Fibroblast of villous mesenchyme (primary cell): Measurements from ENCODE around the gene IL11. TPM values are rescaled to one million over a fixed set of nuclear protein-coding genes. Genes with fewer than 3 reads are reported as not detected.

Source experiments
- DNase-seq: peaks from one replicate; pipeline ENCODE4 v3.0.0-alpha.2; 2010; ENCODE audit warnings: low read depth
- H3K4me3 ChIP-seq: 2 replicates; pipeline ENCODE4 v1.5.1; 2011; ENCODE audit warnings: low read depth, mild to moderate bottlenecking, low read length
- CTCF ChIP-seq: IDR thresholded peaks from 2 replicates; pipeline ENCODE4 v1.5.1; 2012; ENCODE audit warnings: low read depth, mild to moderate bottlenecking, low read length; ENCODE audit not compliant: insufficient read depth
- total RNA-seq: library from RNA; depleted of rRNA; stranded (reverse); fragments of >200 nt; gene quantifications from 2 replicates; pipeline ENCODE4 v1.2.3, GENCODE V29; 2012

Gene IL11
- total RNA-seq, 1 donor = 3.0 TPM

GRCh38 chr19:55377356-55378131 is 7.3 kb upstream of the IL11 start:
- no peak for DNase-seq
- no peak overlapping the region for H3K4me3 ChIP-seq
- TF ChIP-seq CTCF = no peak

DNA sequence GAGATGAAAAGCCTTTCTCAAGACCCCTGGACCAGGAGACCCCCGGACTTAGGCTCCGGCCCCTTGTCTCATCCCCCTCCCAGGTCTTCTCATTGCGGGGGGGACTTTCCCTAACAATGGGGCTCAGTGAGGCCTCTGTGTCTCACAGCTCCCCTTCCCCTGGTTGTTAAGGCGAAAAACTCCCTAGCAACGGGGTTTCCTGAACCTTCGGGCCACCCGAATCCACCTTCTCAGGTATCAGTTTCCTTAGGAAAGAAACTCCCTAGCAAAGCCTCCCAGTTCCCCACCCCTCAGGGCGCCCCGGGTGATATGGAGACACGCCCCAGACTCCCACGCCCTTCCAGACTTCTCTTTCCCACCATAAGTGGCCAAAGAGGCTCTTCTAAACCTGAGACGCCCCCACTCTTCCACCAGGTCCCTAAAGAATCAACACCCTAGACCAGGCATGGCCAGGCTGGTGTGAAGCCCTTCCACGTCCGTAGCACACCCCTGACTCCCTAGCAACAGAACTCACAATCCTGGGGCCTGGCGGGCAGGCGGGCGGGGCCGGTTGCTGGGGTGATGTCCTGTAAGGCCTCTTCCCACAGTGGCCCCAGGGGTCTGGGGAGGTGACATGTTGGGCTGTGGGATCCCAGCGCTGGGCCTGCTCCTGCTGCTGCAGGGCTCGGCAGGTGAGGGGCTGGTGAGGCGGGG is 6.1 kb upstream of the IL11 start, which contains the start of gene TMEM190:
Gene TMEM190, plus strand, starts transcription at position 586 of the 693 bp plus-strand sequence. Its CDS starts 28 bp downstream, at position 614.
- DNase-seq = no peak
- TF ChIP-seq CTCF = no peak
- no peak within 1 kb of the TSS for H3K4me3 ChIP-seq

DNA sequence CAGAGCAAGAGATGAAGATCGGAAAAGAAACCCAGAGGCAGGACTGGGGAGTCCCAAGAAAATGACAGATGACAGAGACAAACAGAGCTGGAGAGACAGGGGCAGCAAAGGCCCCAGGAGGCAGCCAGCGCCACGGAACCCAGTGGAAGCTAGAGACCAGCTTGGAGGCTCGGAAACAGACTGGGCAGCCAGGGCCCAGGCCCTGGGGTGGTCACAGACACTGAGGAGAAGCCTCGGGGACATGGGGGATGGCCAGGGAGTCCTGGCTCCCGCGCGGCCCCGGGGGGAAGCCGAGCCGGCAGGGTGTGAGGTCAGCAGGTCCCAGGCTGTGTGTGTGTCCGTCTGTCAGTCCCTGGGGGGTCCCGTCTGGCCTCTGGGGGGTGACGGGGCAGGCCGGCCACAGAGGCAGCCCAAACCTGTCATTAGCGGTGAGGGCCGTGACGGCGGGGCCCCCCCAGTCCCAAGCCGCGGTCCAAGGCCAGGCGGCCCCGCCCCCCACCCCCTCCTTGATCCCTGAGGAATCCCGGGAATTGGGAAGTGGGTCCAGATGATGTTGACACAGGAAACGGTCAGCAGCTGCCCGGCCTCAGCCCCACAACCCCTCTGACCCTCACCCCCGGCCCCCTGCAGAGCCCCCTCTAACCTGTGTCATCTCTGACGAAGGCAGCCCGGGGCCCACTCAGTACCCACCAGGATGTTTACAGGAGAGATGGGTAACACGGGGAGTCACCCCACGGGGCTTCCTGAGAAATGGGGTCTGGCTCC is 3.9 kb upstream of the IL11 start:
- H3K4me3 ChIP-seq = no peak overlapping the region
- no peak for TF ChIP-seq CTCF
- DNase-seq = peak; percentile 81

DNA sequence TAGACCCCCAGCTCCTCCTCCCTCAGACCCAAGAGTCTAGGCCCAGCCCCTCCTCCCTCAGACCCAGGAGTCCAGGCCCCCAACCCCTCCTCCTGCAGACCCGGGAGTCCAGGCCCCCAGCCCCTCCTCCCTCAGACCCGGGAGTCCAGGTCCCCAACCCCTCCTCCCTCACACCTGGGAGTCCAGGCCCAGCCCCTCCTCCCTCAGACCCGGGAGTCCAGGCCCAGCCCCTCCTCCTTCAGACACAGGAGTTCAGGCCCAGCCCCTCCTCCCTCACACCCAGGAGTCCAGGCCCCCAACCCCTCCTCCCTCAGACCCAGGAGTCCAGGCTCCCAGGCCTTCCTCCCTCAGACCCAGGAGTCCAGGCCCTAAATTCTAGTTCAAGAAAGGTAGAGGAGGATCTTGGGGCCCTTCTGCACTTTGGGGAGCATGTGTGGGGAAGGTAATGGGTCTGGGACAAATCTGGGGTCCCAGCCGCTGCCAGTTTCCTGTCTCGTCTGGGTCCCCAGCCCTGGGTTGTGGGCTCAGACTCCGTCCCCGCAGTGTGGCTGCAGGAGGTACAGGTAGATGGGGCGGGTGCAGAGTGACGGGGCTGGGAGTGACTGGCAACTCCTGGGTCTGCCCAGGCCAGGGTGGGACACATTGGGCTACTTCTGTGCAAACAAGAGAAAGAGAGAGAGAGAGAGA is 3.2 kb upstream of the IL11 start:
- no peak for DNase-seq
- no peak overlapping the region for H3K4me3 ChIP-seq
- no peak for TF ChIP-seq CTCF

GRCh38 chr19:55372316-55373081 is 2.2 kb upstream of the IL11 start:
- no peak overlapping the region for H3K4me3 ChIP-seq
- TF ChIP-seq CTCF = no peak
- peak; percentile 43 for DNase-seq
